ENCODE data around the gene NEK2.
"Not testable (repeated sequence)": the region's sequence is repeated elsewhere in the genome, so short reads cannot be mapped to it uniquely, and the experiment has no call there.

NEK2 gene

GRCh38 chr1:211648980-211649934, 26.2 kb downstream of the NEK2 start:
- no peak for DNase-seq

GRCh38 chr1:211648336-211648735, 27.1 kb downstream of the NEK2 start:
- no peak for DNase-seq

GRCh38 chr1:211647711-211648121, 27.7 kb downstream of the NEK2 start:
- no peak for DNase-seq

GRCh38 chr1:211646566-211646965, 28.9 kb downstream of the NEK2 start:
- no peak for DNase-seq

- not testable (repeated sequence) for DNase-seq
Observed at GRCh38 chr1:211645601-211646000, 29.8 kb downstream of the NEK2 start.

- no peak for DNase-seq
Observed at GRCh38 chr1:211644653-211645052, 30.8 kb downstream of the NEK2 start.

- peak; percentile 38 to 73 for DNase-seq
Observed at GRCh38 chr1:211643324-211644212, 31.9 kb downstream of the NEK2 start.

GRCh38 chr1:211642870-211643269, 32.6 kb downstream of the NEK2 start:
- no peak for DNase-seq

- DNase-seq: no peak
Observed at GRCh38 chr1:211641942-211642341, 33.5 kb downstream of the NEK2 start.

GRCh38 chr1:211641044-211641800, 34.2 kb downstream of the NEK2 start:
- DNase-seq: no peak

GRCh38 chr1:211640301-211640630, 35.2 kb downstream of the NEK2 start:
- DNase-seq: no peak

GRCh38 chr1:211639475-211640300, 35.7 kb downstream of the NEK2 start:
- DNase-seq: no peak

GRCh38 chr1:211638689-211639101, 36.7 kb downstream of the NEK2 start:
- DNase-seq: no peak

GRCh38 chr1:211638246-211638645, 37.2 kb downstream of the NEK2 start:
- DNase-seq: no peak

- DNase-seq: no peak
Observed at GRCh38 chr1:211637066-211637465, 38.4 kb downstream of the NEK2 start.

- DNase-seq: not testable (repeated sequence)
Observed at GRCh38 chr1:211636575-211637029, 38.8 kb downstream of the NEK2 start.

- DNase-seq: no peak
Observed at GRCh38 chr1:211635597-211636205, 39.7 kb downstream of the NEK2 start.

GRCh38 chr1:211634931-211635330, 40.5 kb downstream of the NEK2 start:
- DNase-seq: no peak

GRCh38 chr1:211634461-211634860, 41.0 kb downstream of the NEK2 start:
- DNase-seq: no peak

GRCh38 chr1:211633524-211633846, 41.9 kb downstream of the NEK2 start:
- no peak for DNase-seq

- no peak for DNase-seq
Observed at GRCh38 chr1:211632808-211633523, 42.5 kb downstream of the NEK2 start.
